Neutrophil (primary cell): ENCODE data around the gene CLRN3.

Experiments
- H3K27ac ChIP-seq: fragments of 200-600 bp; sonication (generic); 2 replicates; pipeline ENCODE4 v1.5.1; 2016; ENCODE audit warnings: mild to moderate bottlenecking, moderate library complexity
- H3K27me3 ChIP-seq: fragments of 200-600 bp; sonication (generic); 2 replicates; pipeline ENCODE4 v1.6.0; 2016; ENCODE audit warnings: mild to moderate bottlenecking
- H3K36me3 ChIP-seq: fragments of 200-600 bp; sonication (generic); 2 replicates; pipeline ENCODE4 v1.5.1; 2017
- H3K4me1 ChIP-seq, 2 experiments: fragments of 200-600 bp in 1 of 2; sonication (generic) in 1 of 2; 1 replicate in 1 of 2; 2 replicates in 1 of 2; pipeline versions ENCODE4 v1.5.1 to v1.6.1; 2013 to 2016; ENCODE audit warnings: low read depth in 1 of 2, low read length in 1 of 2, mild to moderate bottlenecking in 1 of 2, moderate library complexity in 1 of 2; ENCODE audit not compliant: control insufficient read depth in 1 of 2, insufficient read depth in 1 of 2
- H3K4me3 ChIP-seq, 2 experiments: fragments of 200-600 bp in 1 of 2; sonication (generic) in 1 of 2; 1 replicate in 1 of 2; 2 replicates in 1 of 2; pipeline ENCODE4 v1.5.1; 2013 to 2016; ENCODE audit warnings: low read depth in 1 of 2, low read length in 1 of 2, mild to moderate bottlenecking in 1 of 2, moderate library complexity in 1 of 2
- H3K9me3 ChIP-seq: fragments of 200-600 bp; sonication (generic); 2 replicates; pipeline ENCODE4 v1.5.1; 2016
- CTCF ChIP-seq: fragments of 200-600 bp; sonication (generic); IDR thresholded peaks from 2 replicates; pipeline ENCODE4 v1.5.1; 2016; ENCODE audit warnings: antibody characterized with exemption

CLRN3 gene

DNA sequence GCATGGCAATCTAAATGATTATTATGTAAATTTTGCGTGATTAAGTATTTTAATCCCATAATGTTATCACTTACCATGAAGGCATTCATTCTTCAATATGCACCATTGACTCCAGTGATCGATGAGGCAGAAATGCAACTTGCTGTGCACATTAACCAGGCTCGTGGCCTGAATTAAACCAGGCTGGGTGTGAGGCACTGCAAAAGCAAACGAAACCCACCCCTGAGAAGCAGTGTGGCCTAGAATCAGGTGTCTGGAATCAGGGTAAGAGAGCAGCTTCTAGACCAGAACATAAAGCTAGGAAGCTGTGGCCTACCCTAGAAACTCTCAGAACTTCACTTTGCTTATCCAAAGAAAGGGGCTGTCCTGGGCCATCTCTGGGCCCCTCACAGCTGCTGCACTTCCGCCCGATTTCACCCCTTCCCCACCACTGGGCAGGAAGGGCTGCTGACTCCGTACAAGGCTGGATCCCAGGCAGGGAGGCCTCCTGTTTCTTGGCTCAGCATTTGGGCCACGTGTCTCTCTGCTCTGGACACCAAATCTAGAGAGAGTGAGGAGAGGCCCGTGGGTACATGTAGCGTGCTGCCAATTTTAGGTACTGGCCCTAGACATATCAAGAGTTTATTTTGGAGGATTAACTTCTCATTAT lies 18.6 kb upstream of the CLRN3 start:
- TF ChIP-seq CTCF, result no peak
- Histone ChIP-seq H3K9me3 (no peaks in the 10 kb centered on the region), H3K27me3 (peaks cover 8% of the 10 kb centered on the region), H3K27ac (no peak overlapping the region), H3K4me1 (peaks cover 17% of the 10 kb centered on the region in 2 experiments), H3K4me3 (no peak overlapping the region), H3K36me3 (no peaks in the 10 kb centered on the region)

- H3K9me3 ChIP-seq, result no peaks in the 10 kb centered on the region
- H3K27me3 ChIP-seq, result peaks cover 8% of the 10 kb centered on the region
- H3K4me1 ChIP-seq, result peaks cover 24 to 26% of the 10 kb centered on the region in 2 experiments
- H3K27ac ChIP-seq, result no peak overlapping the region
- no peak for TF ChIP-seq CTCF
- H3K36me3 ChIP-seq, result no peaks in the 10 kb centered on the region
- no peak overlapping the region for H3K4me3 ChIP-seq
These were observed 17.7 kb upstream of the CLRN3 start for GRCh38 chr10:127910464-127910770.

DNA sequence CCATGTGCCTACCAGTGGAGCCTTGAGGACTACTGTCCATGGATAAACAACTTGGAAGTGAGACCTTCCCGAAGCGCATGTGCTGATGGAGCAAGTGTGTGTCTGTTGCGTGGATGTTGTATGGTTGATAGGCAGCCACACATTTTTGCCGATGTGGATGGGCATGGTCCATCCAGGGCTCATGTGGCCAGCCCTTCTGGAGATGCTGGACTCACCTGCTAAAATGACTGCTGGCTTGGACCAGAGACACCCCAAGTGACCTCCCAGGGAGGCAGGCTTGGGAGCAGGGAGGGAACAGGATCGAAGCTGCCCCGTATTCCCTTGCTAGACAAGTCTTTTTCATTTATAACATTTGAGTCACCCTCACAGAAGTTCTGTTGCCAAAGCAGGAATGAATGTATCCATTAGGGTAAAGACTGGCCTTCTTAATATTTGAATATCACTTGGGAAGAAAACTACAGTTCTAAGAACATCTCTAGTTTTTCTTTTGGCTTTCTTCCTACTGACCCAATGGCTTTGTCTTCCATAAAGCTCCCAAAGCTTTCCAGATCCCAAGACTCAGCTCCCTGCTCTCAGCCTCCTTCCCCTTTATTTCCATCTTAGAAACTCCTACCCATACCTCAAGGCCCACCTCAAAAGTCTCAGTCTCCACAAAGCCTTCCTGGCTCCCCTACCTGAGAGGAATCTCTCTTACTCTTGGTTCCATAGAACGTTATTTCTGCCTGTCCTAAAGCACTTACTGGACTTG lies 17.1 kb upstream of the CLRN3 start:
- H3K4me1 ChIP-seq, result peaks cover 24 to 27% of the 10 kb centered on the region in 2 experiments
- no peaks in the 10 kb centered on the region for H3K36me3 ChIP-seq
- H3K4me3 ChIP-seq, result no peak overlapping the region
- peaks cover 8% of the 10 kb centered on the region for H3K27me3 ChIP-seq
- no peaks in the 10 kb centered on the region for H3K9me3 ChIP-seq
- no peak for TF ChIP-seq CTCF
- no peak overlapping the region for H3K27ac ChIP-seq

- H3K4me1 ChIP-seq, result peaks cover 24 to 27% of the 10 kb centered on the region in 2 experiments
- H3K36me3 ChIP-seq, result no peaks in the 10 kb centered on the region
- no peak overlapping the region for H3K27ac ChIP-seq
- no peak overlapping the region for H3K4me3 ChIP-seq
- no peak for TF ChIP-seq CTCF
- no peaks in the 10 kb centered on the region for H3K9me3 ChIP-seq
- peaks cover 8% of the 10 kb centered on the region for H3K27me3 ChIP-seq
These were observed 16.2 kb upstream of the CLRN3 start for GRCh38 chr10:127908959-127909267.

DNA sequence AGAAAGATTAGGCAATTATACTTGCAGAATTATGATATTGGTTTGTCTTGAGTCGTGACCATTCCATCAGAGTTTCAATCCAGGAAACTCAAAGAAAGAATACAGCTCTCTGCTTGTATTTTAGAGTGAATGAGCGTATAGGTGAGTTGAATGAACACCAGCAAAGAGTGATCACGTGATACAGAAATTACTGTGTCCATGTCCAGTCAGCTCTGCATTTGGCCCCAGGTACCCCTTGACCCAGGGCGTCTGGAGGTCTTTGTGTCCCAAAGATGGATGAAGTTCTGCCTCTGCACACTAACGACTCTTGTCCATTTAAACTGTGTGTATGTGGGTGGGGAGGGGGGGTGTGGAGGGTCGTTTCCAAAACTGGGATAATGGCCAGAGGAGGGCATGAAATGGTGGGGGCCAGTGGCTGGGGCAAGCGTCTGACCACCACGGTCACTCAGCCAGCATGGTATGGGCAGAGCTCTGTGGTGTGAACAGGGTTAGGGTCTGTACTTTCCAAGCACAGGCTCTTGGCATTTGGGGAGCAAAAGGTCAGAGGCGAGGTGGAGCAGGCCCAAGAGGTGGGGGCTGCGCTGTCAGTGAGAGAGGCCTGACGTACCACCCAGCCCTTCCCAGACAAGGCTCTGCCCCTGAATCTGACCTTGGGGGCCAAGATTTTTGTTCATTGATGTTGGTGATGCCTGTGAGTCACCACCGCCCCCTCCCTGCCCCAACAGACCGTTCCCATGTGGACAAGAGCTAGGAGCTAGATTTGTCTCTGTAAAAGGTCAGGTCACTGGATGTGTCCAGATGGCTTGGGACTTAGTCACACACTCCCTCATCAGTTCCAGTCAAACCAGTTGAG lies 15.6 kb upstream of the CLRN3 start:
- Histone ChIP-seq H3K4me1 (peaks cover 24 to 27% of the 10 kb centered on the region in 2 experiments), H3K36me3 (no peaks in the 10 kb centered on the region), H3K9me3 (no peaks in the 10 kb centered on the region), H3K4me3 (peak overlapping the region; percentile 76 to 88), H3K27ac (no peak overlapping the region), H3K27me3 (peaks cover 8% of the 10 kb centered on the region)
- no peak for TF ChIP-seq CTCF
